ENCODE measurements around the gene CLDN6. TPM values are rescaled to one million over a fixed set of nuclear protein-coding genes. Genes with fewer than 3 reads are reported as not detected.

CLDN6 gene
- total and polyA plus RNA-seq, 2 of the 13 experiments (the other 11 are each of a cell fraction or from before 2014, with no cell fraction given) = 5.9 to 7.6 TPM

GRCh38 chr16:3004781-3005284, 13.2 kb downstream of the CLDN6 start (continued):
- TF ChIP-seq E2F2 (CRISPR knock-in tag; IDR thresholded peaks at IDR 0.05; ENCODE audit: borderline replicate concordance) = no peak
- TF ChIP-seq FOSL2 (CRISPR knock-in tag; IDR thresholded peaks at IDR 0.05) = 0 out of 2 replicates have a peak, but pooled peaks have one; percentile 51
- 0 out of 2 replicates have a peak, but pooled peaks have one; percentile 13 for TF ChIP-seq TAF1 (CRISPR knock-in tag; IDR thresholded peaks at IDR 0.05)
- TF ChIP-seq NCOA2 (CRISPR knock-in tag; IDR thresholded peaks at IDR 0.05) = peak; percentile 40; the same call in 1 of the 2 replicates
- no peak for TF ChIP-seq SALL2 (CRISPR knock-in tag; IDR thresholded peaks at IDR 0.05)
- peak; percentile 66; the same call in 1 of the 2 replicates for TF ChIP-seq TFDP1 (CRISPR knock-in tag; IDR thresholded peaks at IDR 0.05; ENCODE audit: borderline replicate concordance)
- no peak for TF ChIP-seq TEF (CRISPR knock-in tag; IDR thresholded peaks at IDR 0.05)
- TF ChIP-seq MED1 (CRISPR knock-in tag; IDR thresholded peaks at IDR 0.05) = peak; percentile 26; the same call in 1 of the 2 replicates
- TF ChIP-seq ZNF678 (CRISPR knock-in tag; IDR thresholded peaks at IDR 0.05) = no peak
- TF ChIP-seq ARNTL (CRISPR knock-in tag; IDR thresholded peaks at IDR 0.05) = peak; percentile 79
- TF ChIP-seq ZBTB21 (CRISPR knock-in tag; IDR thresholded peaks at IDR 0.05) = no peak
- peak; percentile 47; the same call in 1 of the 2 replicates for TF ChIP-seq ZFX (CRISPR knock-in tag; IDR thresholded peaks at IDR 0.05; ENCODE audit: low read depth)
- TF ChIP-seq ZNF687 (CRISPR knock-in tag; IDR thresholded peaks at IDR 0.05) = peak; percentile 13; the same call in 1 of the 2 replicates
- 0 out of 2 replicates have a peak, but pooled peaks have one; percentile 62 for TF ChIP-seq SP5 (CRISPR knock-in tag; IDR thresholded peaks at IDR 0.05; ENCODE audit: borderline replicate concordance, low read depth)
- 0 out of 2 replicates have a peak, but pooled peaks have one; percentile 28 for TF ChIP-seq ARID5B (CRISPR knock-in tag; IDR thresholded peaks at IDR 0.05)
- TF ChIP-seq ZEB1 (IDR thresholded peaks at IDR 0.05; ENCODE audit: insufficient replicate concordance, low read depth) = peak; percentile 60
- peak; percentile 19; the same call in 1 of the 2 replicates for TF ChIP-seq KLF12 (CRISPR knock-in tag; IDR thresholded peaks at IDR 0.05; ENCODE audit: borderline replicate concordance)
- TF ChIP-seq HOXA9 (CRISPR knock-in tag; IDR thresholded peaks at IDR 0.05; ENCODE audit: borderline replicate concordance) = no peak
- TF ChIP-seq ZSCAN25 (CRISPR knock-in tag; IDR thresholded peaks at IDR 0.05) = no peak
